Left renal cortex interstitium (tissue), 4 donors: ENCODE measurements around the gene PARN. TPM values are rescaled to one million over a fixed set of nuclear protein-coding genes. Genes with fewer than 3 reads are reported as not detected.
"Not testable (repeated sequence)": the region's sequence is repeated elsewhere in the genome, so short reads cannot be mapped to it uniquely, and the experiment has no call there.

Experiments
- DNase-seq, 4 donors: peaks; one replicate each; pipeline ENCODE4 v3.0.0-alpha.2; 2013; ENCODE audit warnings: low read depth in 4 of 4, low spot score in 2 of 4, missing footprints in 1 of 4
- polyA plus RNA-seq, 4 donors: library from polyadenylated mRNA; unstranded; fragments of 120-200 nt; gene quantifications; one replicate each; pipeline ENCODE4 v1.2.1, GENCODE V29; 2013; ENCODE audit not compliant: insufficient read length in 4 of 4

PARN gene, protein sequence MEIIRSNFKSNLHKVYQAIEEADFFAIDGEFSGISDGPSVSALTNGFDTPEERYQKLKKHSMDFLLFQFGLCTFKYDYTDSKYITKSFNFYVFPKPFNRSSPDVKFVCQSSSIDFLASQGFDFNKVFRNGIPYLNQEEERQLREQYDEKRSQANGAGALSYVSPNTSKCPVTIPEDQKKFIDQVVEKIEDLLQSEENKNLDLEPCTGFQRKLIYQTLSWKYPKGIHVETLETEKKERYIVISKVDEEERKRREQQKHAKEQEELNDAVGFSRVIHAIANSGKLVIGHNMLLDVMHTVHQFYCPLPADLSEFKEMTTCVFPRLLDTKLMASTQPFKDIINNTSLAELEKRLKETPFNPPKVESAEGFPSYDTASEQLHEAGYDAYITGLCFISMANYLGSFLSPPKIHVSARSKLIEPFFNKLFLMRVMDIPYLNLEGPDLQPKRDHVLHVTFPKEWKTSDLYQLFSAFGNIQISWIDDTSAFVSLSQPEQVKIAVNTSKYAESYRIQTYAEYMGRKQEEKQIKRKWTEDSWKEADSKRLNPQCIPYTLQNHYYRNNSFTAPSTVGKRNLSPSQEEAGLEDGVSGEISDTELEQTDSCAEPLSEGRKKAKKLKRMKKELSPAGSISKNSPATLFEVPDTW
- 10 to 100 TPM; 28.3 to 41.4 (median 37.2) TPM for polyA plus RNA-seq

DNA sequence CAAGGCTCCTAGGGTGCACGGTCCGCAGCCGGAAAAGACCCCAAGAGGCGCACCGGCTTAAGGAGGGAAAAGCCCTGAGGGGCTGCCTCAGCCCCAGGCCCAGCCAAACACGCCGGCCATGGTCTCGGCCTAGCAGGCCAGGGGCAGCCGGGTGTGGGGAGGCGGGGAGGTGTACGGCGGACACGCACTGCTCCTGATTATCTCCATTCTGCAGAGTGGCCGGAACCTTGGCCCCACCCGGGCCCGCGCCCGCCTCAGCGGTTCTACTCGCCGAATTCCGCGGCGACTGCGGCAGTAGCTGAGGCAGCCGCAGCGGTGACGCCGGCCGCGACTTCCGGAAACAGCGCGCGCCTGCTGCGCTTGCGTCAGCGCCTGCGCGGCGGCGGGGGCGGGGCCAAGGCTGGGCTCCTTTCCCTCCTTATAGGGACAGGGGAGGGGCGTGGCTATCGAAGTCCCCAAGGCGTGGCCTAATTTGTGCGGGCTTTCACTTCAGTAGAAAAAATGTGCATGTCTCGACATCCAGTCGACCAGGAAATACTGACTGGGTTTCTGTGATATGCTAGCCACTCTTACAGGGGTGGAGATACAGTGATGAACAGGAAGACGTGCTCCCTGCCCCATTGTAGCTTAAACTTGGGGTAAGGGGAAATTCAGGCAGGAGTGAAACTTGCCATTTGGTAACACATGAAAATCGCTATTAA lies at the start of gene PARN:
PARN (minus strand) TSS at position 342 of the 701 bp plus-strand sequence; CDS start at position 207, 135 bp downstream.
- peak in 3 of 4 donors; percentile 86 to 89 (median 87) for DNase-seq

DNA sequence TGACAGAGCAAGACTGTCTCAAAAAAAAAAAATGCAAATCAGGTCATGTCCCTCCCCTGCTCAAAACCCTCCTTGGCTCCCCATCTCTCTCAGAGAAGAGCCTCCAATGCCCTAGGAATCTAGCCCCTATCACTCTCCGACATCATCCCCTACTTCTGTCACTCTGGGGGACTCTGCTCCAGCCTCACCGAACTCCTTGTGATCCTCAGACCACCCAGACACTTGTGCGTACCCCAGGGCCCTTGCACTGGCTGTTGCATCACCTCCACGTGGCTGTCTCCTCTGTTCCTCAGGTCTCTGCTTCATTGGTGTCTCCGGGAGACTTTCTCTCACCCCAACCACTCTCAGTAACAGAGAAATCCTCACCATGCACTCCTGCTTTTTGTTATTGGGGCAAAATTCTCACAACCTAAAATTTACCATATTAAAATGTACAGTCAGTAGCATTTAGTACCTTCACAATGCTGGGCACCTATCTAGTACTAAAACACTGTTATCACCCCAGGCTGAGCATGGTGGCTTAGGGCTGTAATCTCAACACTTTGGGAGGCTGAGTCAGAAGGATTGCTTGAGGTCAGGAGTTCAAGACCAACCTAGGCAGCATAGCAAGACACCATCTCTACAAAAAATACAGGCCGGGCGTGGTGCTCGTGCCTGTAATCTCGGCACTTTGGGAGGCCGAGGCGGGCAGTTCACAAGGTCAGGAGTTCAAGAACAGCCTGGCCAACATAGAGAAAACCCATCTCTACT lies 48.9 kb upstream of the PARN start:
- DNase-seq: no peak

DNA sequence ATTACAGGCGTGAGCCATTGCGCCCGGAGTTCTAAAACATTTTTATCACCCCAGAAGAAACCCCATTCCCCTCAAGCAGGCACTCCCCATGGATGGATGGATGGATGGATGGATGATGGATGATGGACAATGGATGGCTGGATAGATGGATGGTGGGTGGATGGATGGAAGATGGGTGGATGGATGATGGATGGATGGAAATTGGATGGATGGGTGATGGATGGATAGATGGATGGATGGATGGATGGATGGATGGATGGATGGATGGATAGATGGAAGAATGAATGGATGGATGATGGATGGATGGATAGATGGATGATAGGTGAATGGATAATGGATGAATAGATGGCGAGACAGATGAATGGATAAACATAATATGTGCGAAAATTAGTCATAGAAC lies 47.6 kb upstream of the PARN start:
- no peak for DNase-seq

DNA sequence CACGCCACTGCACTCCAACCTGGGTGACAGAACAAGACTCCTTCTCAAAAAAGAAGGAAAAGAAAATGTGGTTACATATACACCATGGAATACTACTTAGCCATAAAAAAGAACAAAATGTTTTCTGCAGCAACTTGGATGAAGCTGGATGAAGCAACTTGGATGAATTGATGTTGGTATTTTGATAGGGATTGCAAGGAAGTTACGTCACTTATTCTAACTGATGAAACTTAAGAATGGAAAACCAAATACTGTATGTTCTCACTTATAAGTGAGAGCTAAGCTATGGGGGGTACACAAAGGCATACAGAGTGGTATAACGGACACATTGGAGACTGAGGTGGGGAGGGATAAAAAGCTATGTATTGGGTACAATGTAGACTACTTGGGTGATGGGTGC lies 46.6 kb upstream of the PARN start:
- DNase-seq: no peak

DNA sequence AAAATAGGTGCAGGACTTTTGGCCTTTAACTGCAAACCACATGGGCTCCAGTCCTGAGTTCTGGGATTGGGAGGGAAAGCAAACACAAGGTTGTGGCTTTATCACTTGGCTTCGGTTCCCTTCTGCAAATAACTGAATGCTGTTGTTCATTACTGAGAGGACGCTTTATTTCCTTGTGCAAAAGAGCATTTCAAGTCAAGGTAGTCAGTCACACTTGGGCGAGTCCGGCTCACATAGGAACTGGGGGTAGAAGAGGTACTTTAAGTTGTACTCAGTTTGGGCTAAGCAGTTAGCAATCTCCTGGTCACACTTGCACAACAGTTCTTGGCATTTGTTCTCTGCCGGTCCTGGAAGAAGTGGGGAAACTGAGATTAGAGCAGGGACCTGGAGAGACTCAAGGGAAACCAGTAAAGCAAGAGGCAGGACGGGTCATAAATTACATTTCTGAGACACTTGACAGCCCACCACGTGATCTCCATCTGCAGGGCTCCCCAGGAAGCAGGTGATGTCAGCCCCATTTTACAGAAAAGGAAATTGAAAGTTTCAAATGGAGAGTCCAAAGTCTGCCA lies 42.4 kb upstream of the PARN start:
- DNase-seq: no peak

DNA sequence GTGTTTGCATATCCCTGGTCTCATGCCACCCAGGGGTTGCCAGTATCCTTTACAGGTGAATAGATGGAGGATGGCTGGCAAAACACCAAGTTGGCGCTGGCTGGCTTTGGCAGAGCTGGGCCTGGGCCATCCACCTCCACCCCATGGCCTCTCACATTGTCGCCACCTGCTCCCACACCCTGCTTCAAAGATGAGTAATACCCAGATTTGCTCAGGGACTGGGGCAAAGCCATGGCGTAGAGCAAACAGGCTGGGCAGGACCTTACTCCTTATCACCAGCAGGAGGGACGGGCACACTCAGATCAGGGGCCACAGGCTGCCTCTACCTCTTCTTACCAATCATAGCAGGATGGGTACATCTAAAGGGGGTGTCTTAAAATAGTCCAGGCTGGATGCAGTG lies 39.7 kb upstream of the PARN start:
- DNase-seq: no peak

DNA sequence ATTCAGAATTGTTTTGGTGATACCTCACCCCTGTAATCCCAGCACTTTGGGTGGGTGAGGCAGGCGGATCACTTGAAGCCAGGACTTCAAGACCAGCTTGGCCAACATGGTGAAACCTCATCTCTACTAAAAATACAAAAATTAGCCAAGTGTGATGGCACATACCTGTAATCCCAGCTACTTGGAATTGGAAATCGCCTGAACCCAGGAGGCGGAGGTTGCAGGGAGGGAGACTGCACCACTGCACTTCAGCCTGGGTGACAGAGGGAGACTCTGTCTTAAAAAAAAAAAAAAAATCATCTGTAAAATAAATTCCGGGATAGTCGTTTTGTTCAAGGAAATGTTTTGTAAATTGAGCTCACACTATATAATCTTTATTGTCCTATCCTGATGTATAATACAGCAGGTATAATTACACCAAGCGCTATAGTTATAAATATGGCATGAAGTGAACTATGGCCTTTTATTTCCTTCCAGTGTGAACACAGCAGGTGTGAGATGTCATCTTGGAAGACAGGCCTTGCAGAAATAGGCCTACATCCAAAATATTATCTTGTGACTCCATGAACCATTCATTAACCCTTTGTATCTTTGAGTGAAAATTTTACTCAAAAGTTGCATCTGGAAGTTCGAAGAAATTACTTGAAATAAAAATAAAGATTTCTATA lies 38.6 kb upstream of the PARN start:
- no peak for DNase-seq

DNA sequence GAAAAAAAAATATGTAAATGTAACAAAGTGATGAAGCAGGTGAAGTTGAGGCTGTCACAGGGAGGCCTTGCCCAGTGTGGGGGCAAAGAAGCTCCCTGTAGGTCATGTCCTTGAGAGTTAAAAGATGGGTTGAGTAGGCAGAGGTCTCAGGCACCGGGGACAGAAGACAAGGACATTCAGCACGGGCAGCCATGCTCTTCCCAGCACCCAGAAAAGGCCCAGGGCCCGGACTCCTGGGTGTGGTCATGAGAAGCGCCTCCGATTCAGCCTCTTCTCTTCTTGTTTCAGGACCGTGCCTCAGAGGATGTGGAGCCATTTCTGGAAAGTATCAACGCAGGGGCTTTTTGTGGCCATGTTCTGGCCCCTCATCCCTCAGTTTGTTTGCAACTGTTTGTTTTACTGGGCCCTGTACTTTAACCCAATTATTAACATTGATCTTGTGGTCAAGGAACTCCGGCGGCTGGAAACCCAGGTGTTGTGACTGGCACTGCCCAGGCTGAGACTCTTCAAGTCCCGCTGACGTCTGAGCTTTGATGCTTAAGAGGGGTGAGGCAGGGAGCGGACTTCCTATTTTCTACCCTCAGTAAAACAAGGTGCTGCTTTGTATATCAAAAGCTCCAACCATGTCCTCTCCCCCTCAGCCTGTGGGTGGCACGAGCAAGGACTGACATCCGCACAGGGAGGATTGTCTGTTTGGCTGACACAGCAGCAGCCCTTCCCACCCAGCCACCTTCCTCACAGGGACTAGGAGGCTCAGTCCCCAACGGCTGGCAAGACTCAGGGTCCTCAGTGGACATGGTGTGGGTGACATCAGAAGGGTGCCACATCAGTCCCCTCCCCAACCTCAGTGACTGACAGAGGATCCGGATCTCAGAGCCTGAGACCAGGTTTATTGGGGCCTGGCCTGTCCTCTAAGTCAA lies 37.5 kb upstream of the PARN start:
- no peak for DNase-seq

DNA sequence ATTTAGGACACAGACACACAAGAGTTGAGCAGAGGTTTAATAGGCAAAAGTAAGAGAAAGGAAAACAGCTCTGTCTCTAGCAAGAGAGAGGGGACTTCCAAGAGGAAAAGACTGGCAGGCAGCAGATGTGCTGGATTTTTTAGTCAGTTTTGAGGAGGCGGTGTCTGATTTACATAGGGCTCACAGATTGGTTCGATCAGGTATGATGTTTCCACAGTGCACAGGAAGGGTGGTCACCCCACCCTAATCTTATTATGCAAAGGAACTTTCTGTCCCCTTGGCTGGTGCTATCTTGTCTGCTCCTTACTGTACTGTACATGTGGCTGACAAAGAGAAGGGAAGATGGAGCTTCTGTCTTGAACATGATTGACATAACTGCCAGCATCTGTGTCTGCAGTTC lies 28.0 kb upstream of the PARN start:
- no peak for DNase-seq

DNA sequence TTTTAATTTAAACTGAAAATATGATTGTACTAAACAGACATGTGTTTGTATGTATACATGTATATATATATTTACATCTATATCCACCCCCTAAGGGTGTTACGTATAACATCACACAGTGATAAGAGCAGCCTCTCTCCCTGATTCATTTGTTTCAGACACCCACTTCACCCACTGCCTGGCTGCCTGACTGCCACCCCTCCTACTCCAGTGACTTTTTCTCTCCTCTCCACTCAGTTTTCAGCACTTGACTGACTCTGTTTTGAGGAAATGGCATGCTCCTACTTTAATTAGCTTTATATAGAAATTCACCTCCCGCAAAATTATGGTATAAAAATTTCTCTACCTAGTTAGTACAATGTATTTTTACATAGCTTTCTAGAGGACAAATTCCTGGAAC lies 22.7 kb upstream of the PARN start:
- no peak for DNase-seq

DNA sequence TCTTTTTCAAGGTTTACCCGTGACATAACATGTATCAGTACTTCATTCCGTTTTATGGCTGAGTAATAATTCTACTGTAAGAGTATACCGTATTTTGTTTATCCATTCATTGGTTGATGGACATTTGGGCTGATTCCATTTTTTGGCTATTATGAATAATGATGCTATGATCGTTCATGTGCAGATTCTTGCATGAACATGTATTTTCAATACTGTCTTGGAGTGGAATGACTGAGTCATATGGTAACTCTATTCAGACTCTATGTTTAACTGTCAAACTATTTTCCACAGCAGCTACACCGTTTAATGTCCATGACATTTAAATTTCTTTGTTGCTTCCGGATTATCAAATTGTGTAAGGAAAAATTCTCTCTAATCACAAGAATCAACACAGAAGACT lies 20.6 kb upstream of the PARN start:
- DNase-seq: no peak

DNA sequence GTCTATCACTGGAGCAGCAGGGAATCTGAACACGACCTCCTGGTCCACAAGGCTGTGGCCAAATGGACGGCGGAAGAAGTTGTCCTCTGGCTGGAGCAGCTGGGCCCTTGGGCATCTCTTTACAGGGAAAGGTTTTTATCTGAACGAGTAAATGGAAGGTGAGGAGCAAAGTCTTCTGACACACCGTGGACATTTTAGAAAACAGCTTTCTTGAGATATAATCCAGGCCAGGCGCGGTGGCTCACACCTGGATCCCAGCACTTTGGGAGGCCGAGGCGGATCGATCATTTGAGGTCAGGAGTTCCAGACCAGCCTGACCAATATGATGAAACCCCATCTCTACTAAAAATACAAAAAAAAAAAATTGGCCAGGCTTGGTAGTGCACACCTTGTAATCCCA lies 19.8 kb upstream of the PARN start:
- no peak for DNase-seq

DNA sequence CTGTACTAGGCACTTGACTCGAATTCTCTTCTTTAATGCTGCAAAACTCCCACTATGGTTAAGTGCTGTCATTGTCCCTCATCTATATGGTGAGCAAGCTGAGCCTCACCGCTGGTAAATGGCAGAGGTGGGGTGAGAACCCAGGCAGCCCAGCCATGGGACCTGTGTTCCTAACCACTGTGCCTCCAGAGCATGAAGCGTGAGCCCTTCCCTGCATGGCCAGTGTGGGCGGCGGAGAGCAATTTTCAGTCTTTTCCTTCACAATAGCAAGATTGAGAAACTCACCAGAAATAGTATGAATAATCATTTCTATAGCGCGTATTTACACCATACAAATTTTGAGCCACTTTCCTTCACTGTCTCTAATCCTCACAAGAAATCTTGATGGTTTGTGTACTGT lies 11.9 kb upstream of the PARN start:
- DNase-seq: no peak

DNA sequence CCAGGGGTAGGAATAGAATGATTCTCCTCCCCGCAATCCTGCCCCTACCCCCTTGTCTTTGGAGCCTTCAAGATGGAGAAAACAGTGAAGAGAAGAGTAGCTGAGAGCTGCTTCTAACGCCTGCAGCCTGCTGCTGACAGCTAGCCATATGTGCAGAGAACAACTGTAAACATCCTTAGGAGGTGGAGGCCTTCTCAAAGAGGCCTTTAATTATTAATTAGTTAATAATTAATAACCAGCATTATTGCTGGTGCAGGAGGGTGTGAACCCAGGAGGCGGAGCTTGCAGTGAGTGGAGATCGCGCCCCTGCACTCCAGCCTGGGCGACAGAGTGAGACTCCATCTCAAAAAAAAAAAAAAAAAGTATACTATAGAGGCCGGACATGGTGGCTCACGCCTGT lies 11.1 kb upstream of the PARN start:
- no peak for DNase-seq

DNA sequence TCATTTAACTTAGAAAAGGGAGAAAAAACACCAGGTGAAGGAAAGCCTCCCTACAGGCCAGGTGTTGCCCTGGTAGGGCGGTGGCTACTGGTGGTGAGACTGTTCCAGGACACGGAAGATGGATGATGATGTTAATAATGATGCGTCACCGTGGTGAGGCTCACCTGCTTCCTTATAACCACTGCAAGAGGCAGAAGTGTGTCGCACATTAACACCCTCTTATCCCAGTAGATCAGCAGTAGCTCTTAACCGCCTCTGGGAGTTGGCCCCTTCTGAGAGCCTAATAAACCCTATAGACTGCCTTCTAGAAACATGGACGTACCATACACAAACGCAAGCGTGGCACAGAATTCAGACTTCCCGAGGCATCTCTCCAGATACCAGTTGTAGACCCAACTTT lies 10.5 kb upstream of the PARN start:
- no peak for DNase-seq

DNA sequence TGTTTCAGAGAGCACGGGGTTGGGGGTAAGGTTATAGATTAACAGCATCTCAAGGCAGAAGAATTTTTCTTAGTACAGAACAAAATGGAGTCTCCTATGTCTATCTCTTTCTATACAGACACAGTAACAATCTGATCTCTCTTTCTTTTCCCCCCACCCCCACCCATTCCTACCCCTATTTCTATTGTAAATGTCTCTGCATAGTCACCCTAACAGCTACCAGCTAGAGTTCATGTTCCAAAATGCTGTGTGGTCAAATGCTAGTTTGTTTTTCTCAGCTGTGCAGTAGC lies 6.8 kb upstream of the PARN start:
- not testable (repeated sequence) for DNase-seq

DNA sequence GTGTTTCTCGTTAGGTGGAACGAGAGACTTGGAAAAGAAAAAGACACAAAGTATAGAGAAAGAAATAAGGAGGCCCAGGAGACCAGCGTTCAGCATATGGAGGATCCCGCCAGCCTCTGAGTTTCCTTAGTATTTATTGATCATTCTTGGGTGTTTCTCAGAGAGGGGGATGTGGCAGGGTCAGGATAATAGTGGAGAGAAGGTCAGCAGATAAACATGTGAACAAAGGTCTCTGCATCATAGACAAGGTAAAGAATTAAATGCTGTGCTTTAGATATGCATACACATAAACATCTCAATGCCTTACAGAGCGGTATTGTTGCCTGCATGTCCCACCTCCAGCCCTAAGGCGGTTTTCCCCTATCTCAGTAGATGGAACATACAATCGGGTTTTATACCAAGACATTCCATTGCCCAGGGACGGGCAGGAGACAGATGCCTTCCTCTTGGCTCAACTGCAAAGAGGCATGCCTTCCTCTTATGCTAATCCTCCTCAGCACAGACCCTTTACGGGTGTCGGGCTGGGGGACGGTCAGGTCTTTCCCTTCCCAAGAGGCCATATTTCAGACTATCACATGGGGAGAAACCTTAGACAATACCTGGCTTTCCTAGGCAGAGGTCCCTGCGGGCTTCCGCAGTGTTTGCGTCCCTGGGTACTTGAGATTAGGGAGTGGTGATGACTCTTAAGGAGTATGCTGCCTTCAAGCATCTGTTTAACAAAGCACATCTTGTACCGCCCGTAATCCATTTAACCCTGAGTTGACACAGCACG lies 6.3 kb upstream of the PARN start:
- DNase-seq: not testable (repeated sequence)

DNA sequence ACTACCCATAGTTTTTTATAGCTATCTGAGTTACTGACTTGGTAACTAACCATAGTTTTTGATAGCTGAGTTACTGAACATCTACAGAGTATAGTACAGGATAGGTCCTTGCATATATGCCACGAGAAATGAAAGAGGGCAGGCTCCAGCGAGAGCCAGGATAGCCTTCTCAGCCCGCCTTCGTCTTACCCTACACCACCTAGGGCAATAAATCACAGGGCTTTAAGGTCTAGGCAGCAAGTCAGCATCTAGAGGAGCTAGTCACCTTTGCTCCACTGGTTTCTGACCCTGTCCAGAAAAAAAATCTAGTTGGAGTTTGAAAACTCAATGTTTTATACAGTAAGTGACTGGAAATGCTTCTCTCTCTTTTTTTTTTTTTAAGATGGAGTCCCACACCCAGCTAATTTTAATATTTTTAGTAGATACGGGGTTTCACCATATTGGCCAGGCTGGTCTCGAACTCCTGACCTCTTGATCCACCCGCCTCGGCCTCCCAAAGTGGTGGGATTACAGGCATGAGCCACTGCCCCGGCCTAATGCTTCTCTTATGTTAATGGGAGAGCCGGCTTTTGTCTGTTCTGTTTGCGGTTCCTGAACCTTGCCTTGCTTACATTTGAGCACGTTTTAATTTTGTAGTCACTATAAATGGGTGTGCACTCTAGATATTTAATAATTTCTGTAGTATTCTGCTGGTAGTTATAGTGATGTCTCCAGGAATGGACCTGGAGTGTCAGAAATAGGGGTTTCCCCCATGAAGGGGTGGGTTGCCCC lies 5.5 kb upstream of the PARN start:
- no peak for DNase-seq
